GM18502 (cell line): ENCODE results near the gene CACNA1D.

Experiments used
- ATAC-seq: cut with Tn5 transposase; IDR thresholded peaks from one replicate; pipeline ENCODE4 v1.9.1; 2021; ENCODE audit warnings: mild to moderate bottlenecking; ENCODE audit not compliant: unreplicated experiment, poor library complexity

Gene CACNA1D

GRCh38 chr3:53729618-53730017 is 235.2 kb downstream of the CACNA1D start:
- no peak for ATAC-seq

- ATAC-seq: no peak
Measured at GRCh38 chr3:53730576-53730975, 236.2 kb downstream of the CACNA1D start.

GRCh38 chr3:53731934-53732624 is 237.7 kb downstream of the CACNA1D start:
- no peak for ATAC-seq

- ATAC-seq: no peak
Measured at GRCh38 chr3:53733446-53733845, 239.0 kb downstream of the CACNA1D start.

GRCh38 chr3:53739966-53740365 is 245.6 kb downstream of the CACNA1D start:
- no peak for ATAC-seq

- no peak for ATAC-seq
Measured at GRCh38 chr3:53740956-53741355, 246.5 kb downstream of the CACNA1D start.

GRCh38 chr3:53744351-53744750 is 249.9 kb downstream of the CACNA1D start:
- no peak for ATAC-seq

- ATAC-seq: no peak
Measured at GRCh38 chr3:53747559-53747958, 253.1 kb downstream of the CACNA1D start.

GRCh38 chr3:53748512-53749271 is 254.3 kb downstream of the CACNA1D start:
- ATAC-seq: peak; percentile 78

GRCh38 chr3:53749448-53749847 is 255.0 kb downstream of the CACNA1D start:
- no peak for ATAC-seq

GRCh38 chr3:53750253-53751210 is 256.1 kb downstream of the CACNA1D start:
- ATAC-seq: peak; percentile 35

- peak; percentile 43 for ATAC-seq
Measured at GRCh38 chr3:53753518-53754183, 259.2 kb downstream of the CACNA1D start.

GRCh38 chr3:53754325-53754724 is 259.9 kb downstream of the CACNA1D start:
- ATAC-seq: no peak

GRCh38 chr3:53758846-53759245 is 264.4 kb downstream of the CACNA1D start:
- ATAC-seq: no peak

- ATAC-seq: no peak
Measured at GRCh38 chr3:53763353-53763752, 268.9 kb downstream of the CACNA1D start.

GRCh38 chr3:53764026-53764775 is 269.8 kb downstream of the CACNA1D start:
- no peak for ATAC-seq

- no peak for ATAC-seq
Measured at GRCh38 chr3:53765753-53766152, 271.3 kb downstream of the CACNA1D start.

GRCh38 chr3:53766706-53767105 is 272.3 kb downstream of the CACNA1D start:
- no peak for ATAC-seq
